Choroid plexus epithelial cell (primary cell): ENCODE measurements around the gene ECE2.

Source experiments
- DNase-seq: peaks from one replicate; pipeline ENCODE4 v3.0.0-alpha.2; 2010; ENCODE audit warnings: low read depth
- H3K4me3 ChIP-seq: 2 replicates; pipeline ENCODE4 v1.5.1; 2011; ENCODE audit warnings: low read depth, mild to moderate bottlenecking, control low read depth, low read length, moderate library complexity
- CTCF ChIP-seq: conservative IDR thresholded peaks from 2 replicates; pipeline ENCODE4 v1.5.1; 2011; ENCODE audit warnings: low read depth, mild to moderate bottlenecking, control low read depth, inconsistent platforms, low read length, moderate library complexity

Gene ECE2

GRCh38 chr3:184275961-184276910, at the start of gene ECE2:
TSS of gene ECE2 (plus strand) at chr3:184276022. CDS start at chr3:184276154, 132 bp downstream.
- no peak within 1 kb of the TSS for H3K4me3 ChIP-seq
- no peak for TF ChIP-seq CTCF
- no peak for DNase-seq

GRCh38 chr3:184227481-184227935, 48.3 kb upstream of the ECE2 start:
- H3K4me3 ChIP-seq = no peak overlapping the region
- DNase-seq = peak; percentile 32
- peak; percentile 91 for TF ChIP-seq CTCF

DNA sequence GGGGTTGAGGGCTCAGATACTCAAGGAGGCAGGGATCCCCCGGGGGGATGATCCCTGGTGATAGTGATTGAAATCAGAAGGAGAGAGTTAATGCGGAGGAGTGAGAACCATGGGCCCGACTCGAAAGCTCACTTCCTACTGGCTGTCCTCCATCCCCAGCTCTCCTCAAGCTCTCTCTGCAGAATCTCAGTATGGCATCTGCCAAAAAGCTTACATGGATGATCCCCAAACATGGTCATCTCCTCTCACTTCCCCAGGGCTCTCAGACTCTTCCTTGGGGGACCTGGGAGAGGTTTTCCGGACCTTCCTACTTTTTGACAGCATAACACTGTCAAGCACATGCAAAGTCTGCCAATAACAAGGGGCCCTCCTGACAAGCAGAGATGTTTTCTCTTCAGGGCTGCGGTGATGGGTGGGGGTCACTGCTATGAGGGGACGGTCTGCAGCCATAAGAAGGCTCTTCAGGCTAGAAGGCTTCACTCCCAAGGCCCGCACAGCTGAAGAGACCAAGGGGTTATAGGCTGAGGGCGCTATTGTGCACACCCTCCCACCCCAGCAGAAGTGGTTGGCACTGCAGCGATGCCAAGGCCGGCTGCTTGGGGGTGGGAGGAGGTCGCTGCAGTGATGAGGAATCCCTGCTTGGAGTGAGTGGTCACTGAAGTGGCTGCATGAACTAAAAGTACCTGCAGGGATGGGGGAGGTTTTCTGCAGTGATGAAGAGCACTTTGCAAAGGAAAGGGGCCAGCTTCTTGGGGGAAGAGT, 47.3 kb upstream of the ECE2 start:
- no peak for DNase-seq
- no peak for TF ChIP-seq CTCF
- H3K4me3 ChIP-seq = no peak overlapping the region

DNA sequence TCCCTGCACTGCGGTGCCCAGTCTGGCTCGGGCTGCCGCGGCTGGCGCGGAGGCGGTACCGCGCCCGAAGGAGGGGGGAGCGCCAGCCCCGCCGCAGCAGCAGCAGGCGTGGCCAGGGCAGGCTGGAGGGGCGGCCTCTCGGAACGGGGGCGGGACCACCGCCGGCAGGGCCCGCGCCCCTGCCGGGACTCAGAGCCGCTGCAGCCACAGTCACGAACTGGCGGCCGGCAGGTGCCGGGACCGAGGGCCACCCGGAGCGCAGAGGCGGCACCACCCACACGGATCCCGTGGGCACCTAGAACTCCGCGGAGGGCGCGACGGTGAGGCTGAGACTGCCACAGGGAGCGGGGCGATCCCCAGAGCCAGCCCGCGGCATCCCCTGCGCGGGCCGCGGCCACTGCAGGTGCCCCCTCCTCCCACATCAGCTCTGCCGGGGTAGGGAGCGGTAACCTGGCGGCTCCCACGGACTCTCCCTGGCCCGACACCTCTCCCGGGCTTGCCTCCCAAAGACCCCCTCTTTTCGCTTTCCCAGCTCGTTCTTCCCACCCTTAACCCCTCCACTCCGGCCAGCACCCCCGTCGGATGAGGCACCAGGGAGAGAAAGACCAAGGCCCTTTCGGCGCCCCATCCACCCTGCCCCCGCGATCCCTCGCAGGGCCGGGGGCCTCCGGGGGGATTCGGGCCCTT, 46.3 kb upstream of the ECE2 start, which contains the start of gene VWA5B2:
Gene VWA5B2, plus strand, starts transcription at position 192 of the 687 bp plus-strand sequence. CDS start 944 bp downstream, outside the sequence.
- TF ChIP-seq CTCF = no peak
- DNase-seq = peak; percentile 14
- H3K4me3 ChIP-seq = peak within 1 kb of the TSS; percentile 28

DNA sequence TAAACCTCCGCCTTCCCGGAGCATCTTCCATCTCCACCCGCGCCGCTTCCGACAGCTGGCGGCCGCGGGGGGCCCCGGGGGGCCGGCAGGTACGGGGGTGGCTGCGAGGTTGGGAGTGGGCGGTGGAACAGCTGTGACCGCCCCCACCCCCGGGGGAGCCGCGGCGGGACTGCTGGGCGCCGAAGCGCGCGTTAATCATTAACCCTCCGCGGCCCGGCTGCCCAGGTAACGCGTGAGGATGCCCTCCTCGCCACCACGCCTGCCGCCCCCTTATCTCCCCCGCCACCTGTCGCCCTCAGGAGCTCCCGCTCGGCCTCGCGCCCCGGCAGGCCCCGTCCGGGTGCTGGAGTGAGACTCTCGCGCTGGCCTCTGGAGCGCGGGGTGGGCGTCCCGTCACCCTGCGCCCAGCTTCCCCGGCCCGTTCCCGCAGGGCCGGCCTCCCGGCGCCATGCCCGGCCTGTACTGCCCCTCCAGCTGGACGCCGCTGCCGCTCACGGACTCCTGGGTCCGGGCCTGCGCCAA, 45.7 kb upstream of the ECE2 start:
- DNase-seq = no peak
- TF ChIP-seq CTCF = no peak
- no peak overlapping the region for H3K4me3 ChIP-seq
